Measurements from ENCODE around the gene SEL1L3. TPM values are rescaled to one million over a fixed set of nuclear protein-coding genes. Genes with fewer than 3 reads are reported as not detected.

The SEL1L3 gene
- total RNA-seq, 1 donor from 2014 or later: 54.4 TPM

GRCh38 chr4:25879587-25879986, 16.8 kb upstream of the SEL1L3 start:
- H3K4me3 ChIP-seq (ENCODE audit: low read depth, low read length): no peak overlapping the region
- no peak for DNase-seq (ENCODE audit: low read depth)
- TF ChIP-seq, protein P1, sequence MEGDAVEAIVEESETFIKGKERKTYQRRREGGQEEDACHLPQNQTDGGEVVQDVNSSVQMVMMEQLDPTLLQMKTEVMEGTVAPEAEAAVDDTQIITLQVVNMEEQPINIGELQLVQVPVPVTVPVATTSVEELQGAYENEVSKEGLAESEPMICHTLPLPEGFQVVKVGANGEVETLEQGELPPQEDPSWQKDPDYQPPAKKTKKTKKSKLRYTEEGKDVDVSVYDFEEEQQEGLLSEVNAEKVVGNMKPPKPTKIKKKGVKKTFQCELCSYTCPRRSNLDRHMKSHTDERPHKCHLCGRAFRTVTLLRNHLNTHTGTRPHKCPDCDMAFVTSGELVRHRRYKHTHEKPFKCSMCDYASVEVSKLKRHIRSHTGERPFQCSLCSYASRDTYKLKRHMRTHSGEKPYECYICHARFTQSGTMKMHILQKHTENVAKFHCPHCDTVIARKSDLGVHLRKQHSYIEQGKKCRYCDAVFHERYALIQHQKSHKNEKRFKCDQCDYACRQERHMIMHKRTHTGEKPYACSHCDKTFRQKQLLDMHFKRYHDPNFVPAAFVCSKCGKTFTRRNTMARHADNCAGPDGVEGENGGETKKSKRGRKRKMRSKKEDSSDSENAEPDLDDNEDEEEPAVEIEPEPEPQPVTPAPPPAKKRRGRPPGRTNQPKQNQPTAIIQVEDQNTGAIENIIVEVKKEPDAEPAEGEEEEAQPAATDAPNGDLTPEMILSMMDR (conservative IDR thresholded peaks at IDR 0.05; ENCODE audit: low read depth, low read length): no peak

DNA sequence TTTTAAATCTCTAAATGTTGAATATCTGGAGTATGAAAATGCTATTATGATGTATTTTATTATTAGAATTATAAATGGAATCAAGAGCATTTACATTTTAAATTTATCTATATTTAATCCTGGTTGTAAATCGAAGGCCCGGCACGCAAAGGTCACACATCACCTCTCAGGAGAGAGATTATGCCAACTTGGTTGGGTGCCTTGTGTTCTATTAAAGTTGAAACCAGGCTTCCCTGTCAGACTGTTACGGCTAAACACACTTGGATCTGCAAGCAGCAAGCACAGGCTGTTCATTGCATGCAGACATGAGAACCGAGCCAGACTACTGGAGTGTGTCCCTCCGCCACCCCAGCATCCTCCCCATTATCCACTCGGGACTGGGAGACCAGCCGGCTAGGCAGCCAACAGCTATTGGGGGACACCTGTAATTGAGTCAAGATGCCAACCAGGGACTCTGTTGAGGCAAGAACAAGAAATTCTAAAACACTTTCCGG, 16.4 kb upstream of the SEL1L3 start:
- no peak overlapping the region for H3K4me3 ChIP-seq (ENCODE audit: low read depth, low read length)
- DNase-seq (ENCODE audit: low read depth): no peak
- TF ChIP-seq, protein P1 (conservative IDR thresholded peaks at IDR 0.05; ENCODE audit: low read depth, low read length): no peak

- DNase-seq (ENCODE audit: low read depth): no peak
- no peak overlapping the region for H3K4me3 ChIP-seq (ENCODE audit: low read depth, low read length)
- TF ChIP-seq, protein P1 (conservative IDR thresholded peaks at IDR 0.05; ENCODE audit: low read depth, low read length): no peak
Measured at GRCh38 chr4:25878676-25879075, 15.9 kb upstream of the SEL1L3 start.

GRCh38 chr4:25875281-25875745, 12.5 kb upstream of the SEL1L3 start:
- H3K4me3 ChIP-seq (ENCODE audit: low read depth, low read length): no peak overlapping the region
- DNase-seq (ENCODE audit: low read depth): no peak
- TF ChIP-seq, protein P1 (conservative IDR thresholded peaks at IDR 0.05; ENCODE audit: low read depth, low read length): no peak

- TF ChIP-seq, protein P1 (conservative IDR thresholded peaks at IDR 0.05; ENCODE audit: low read depth, low read length): no peak
- H3K4me3 ChIP-seq (ENCODE audit: low read depth, low read length): no peak overlapping the region
- no peak for DNase-seq (ENCODE audit: low read depth)
Measured at GRCh38 chr4:25874655-25875054, 11.9 kb upstream of the SEL1L3 start.

- TF ChIP-seq, protein P1 (conservative IDR thresholded peaks at IDR 0.05; ENCODE audit: low read depth, low read length): no peak
- no peak for DNase-seq (ENCODE audit: low read depth)
- H3K4me3 ChIP-seq (ENCODE audit: low read depth, low read length): no peak overlapping the region
Measured at GRCh38 chr4:25873632-25874129, 10.9 kb upstream of the SEL1L3 start.

Measured in epithelial cell of proximal tubule (primary cell).